Uterus (tissue), 4 donors: ENCODE data around the gene ZNF750. TPM values are rescaled to one million over a fixed set of nuclear protein-coding genes. Genes with fewer than 3 reads are reported as not detected.

Experiments
- DNase-seq, 2 donors: peaks; one replicate each; pipeline ENCODE4 v3.0.0-alpha.2; 2019 to 2020
- H3K27ac ChIP-seq, 2 donors: fragments of 200-600 bp; sonication (generic); 1 replicate in 1 of 2; 2 replicates in 1 of 2; pipeline ENCODE4 v1.5.1; 2016 to 2018
- H3K27me3 ChIP-seq, 2 donors: fragments of 200-600 bp; sonication (generic); one replicate each; pipeline ENCODE4 v1.5.1; 2018 to 2019; ENCODE audit warnings: control low read depth in 1 of 2
- H3K36me3 ChIP-seq, 2 donors: fragments of 200-600 bp; sonication (generic); one replicate each; pipeline ENCODE4 v1.5.1; 2019; ENCODE audit warnings: control low read depth in 1 of 2
- H3K4me1 ChIP-seq, 2 donors: fragments of 200-600 bp; sonication (generic); one replicate each; pipeline ENCODE4 v1.5.1; 2018 to 2019; ENCODE audit warnings: control low read depth in 1 of 2
- H3K4me3 ChIP-seq, 2 donors: fragments of 200-600 bp; sonication (generic); 1 replicate in 1 of 2; 2 replicates in 1 of 2; pipeline ENCODE4 v1.5.1; 2018 to 2019; ENCODE audit warnings: mild to moderate bottlenecking in 1 of 2
- H3K9me3 ChIP-seq, 2 donors: fragments of 200-600 bp; sonication (generic); one replicate each; pipeline ENCODE4 v1.5.1; 2019; ENCODE audit warnings: control low read depth in 1 of 2
- POLR2A ChIP-seq, 2 donors: fragments of 450-650 bp; IDR thresholded peaks; one replicate each; pipeline ENCODE4 v1.6.1; 2016; ENCODE audit warnings: antibody characterized with exemption in 2 of 2, mild to moderate bottlenecking in 1 of 2, moderate library complexity in 1 of 2
- intact Hi-C: fragments of 100-400 bp; cut with DNase I; formaldehyde crosslinking; loops from one replicate; pipeline ENCODE4 v1.15.1; 2023; ENCODE audit warnings: low total_unique reads
- total RNA-seq, 4 donors: library from RNA; depleted of rRNA in 3 of 4; stranded (reverse); fragments of >200 nt in 3 of 4; gene quantifications; one replicate each; pipeline versions ENCODE4 v1.1.0 to v1.2.4, GENCODE V29; 2014 to 2023
- TF ChIP-seq, protein P1 (sequence below), 4 experiments: fragments of 200-600 bp in 2 of 4; fragments of 450-650 bp in 2 of 4; sonication (generic) in 2 of 4; IDR thresholded peaks; one replicate each; pipeline ENCODE4 v1.5.1; 2016 to 2019; ENCODE audit warnings: antibody characterized with exemption in 4 of 4, mild to moderate bottlenecking in 2 of 4, moderate library complexity in 1 of 4
- donor health status: DM: yes; HTN: yes; CAD: no.

Gene ZNF750
- total RNA-seq, 4 donors from 2014 or later = under 0.01 to 0.07 TPM; not detected in 2

- no peaks in the 10 kb centered on the region for H3K27me3 ChIP-seq
- H3K4me3 ChIP-seq = no peak overlapping the region
- intact Hi-C loops = loop anchor here (10.0 kb wide), 1 partner anchor 99 kb away; no protein-coding TSS in a partner anchor
- H3K36me3 ChIP-seq = no peaks in the 10 kb centered on the region
- H3K9me3 ChIP-seq = no peaks in the 10 kb centered on the region
- H3K4me1 ChIP-seq = no peaks in the 10 kb centered on the region
- TF ChIP-seq, protein P1, sequence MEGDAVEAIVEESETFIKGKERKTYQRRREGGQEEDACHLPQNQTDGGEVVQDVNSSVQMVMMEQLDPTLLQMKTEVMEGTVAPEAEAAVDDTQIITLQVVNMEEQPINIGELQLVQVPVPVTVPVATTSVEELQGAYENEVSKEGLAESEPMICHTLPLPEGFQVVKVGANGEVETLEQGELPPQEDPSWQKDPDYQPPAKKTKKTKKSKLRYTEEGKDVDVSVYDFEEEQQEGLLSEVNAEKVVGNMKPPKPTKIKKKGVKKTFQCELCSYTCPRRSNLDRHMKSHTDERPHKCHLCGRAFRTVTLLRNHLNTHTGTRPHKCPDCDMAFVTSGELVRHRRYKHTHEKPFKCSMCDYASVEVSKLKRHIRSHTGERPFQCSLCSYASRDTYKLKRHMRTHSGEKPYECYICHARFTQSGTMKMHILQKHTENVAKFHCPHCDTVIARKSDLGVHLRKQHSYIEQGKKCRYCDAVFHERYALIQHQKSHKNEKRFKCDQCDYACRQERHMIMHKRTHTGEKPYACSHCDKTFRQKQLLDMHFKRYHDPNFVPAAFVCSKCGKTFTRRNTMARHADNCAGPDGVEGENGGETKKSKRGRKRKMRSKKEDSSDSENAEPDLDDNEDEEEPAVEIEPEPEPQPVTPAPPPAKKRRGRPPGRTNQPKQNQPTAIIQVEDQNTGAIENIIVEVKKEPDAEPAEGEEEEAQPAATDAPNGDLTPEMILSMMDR (IDR thresholded peaks at IDR 0.05) = no peak
- TF ChIP-seq POLR2A (IDR thresholded peaks at IDR 0.05) = no peak
- DNase-seq = no peak
- H3K27ac ChIP-seq = no peak overlapping the region
Measured at GRCh38 chr17:82883419-82884031, 43.7 kb upstream of the ZNF750 start.

DNA sequence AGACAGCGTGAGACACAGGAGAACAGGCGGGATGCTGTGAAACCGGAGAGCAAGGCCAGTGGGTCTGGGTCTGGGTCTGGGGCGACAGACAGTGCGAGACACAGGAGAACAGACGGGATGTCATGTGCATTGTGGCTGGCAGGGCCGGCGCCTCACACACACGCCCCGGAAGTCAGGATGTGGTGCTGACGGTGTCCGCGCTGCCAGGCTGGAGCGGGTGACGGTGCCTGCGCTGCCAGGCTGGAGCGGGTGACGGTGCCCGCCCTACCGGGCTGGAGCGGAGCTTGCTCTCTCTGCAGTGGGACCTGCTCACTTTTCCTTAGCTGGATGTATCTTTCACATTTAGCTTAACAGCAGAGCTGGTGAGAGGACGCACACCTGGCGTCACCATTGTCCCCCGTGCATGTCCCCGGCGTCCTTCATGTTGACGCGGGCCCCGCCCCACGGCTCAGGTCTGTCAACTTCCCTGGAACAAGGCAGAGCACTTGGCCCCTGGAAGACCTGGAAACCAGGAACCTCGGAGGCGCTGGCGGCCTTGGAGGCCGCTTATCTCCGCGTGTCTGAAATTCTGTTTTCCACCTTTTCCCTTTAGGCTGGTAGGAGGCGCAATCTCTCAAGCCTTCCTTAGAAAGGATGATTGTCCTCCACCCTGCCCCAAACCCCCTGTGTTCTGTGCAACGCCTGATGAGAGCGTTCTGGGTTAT is 43.0 kb upstream of the ZNF750 start:
- TF ChIP-seq POLR2A (IDR thresholded peaks at IDR 0.05) = no peak
- TF ChIP-seq, protein P1 (IDR thresholded peaks at IDR 0.05) = no peak
- intact Hi-C loops = loop anchor here (10.0 kb wide), 1 partner anchor 98 kb away; no protein-coding TSS in a partner anchor
- Histone ChIP-seq H3K27me3 (no peaks in the 10 kb centered on the region), H3K9me3 (no peaks in the 10 kb centered on the region), H3K36me3 (no peaks in the 10 kb centered on the region), H3K27ac (peak overlapping the region in 1 of 2 donors; percentile 36), H3K4me1 (no peaks in the 10 kb centered on the region), H3K4me3 (no peak overlapping the region)
- no peak for DNase-seq

DNA sequence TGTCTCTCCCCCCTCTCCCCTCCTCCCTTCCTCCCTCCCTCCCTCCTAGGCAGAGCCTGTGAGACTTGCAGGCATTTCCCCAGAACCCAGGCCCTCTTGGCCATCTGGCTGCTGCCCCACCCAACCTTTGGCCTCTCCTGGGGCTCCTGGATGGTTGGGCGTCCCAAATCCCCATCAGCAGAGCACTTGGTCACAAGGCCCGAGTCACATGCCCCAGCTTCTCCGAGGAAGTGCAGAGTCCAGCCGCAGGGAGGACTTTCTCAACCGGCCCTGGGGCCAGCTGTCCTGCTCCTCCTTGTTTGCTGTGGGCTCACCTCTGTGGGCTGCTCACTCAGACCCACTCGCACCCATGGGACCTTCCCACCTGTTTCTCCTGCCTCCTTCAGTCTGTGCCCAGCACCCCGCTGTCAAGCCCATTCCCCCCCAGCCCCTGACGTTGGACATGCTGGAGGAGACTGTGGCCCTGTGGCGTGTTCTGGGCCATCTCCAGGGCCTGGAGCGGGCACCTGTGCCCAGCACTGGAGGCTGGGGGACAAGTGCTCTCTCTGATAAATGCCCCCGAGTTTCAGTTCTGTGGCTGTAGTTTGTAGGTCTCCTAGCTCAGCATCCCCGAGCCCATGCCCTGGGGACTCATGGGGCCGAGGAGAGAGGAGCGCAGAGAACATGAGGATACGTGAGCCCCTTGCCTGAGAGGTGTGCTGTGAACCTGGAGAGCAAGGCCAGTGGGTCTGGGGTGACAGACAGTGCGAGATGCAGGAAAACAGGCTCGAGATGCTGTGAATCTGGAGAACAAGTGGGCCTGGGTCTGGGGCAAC is 42.3 kb upstream of the ZNF750 start:
- peak overlapping the region; percentile 36 to 52 for H3K27ac ChIP-seq
- H3K4me3 ChIP-seq = no peak overlapping the region
- TF ChIP-seq, protein P1 (IDR thresholded peaks at IDR 0.05) = no peak
- no peak for TF ChIP-seq POLR2A (IDR thresholded peaks at IDR 0.05)
- intact Hi-C loops = loop anchor here (10.0 kb wide), 1 partner anchor 97 kb away; no protein-coding TSS in a partner anchor
- no peaks in the 10 kb centered on the region for H3K27me3 ChIP-seq
- no peaks in the 10 kb centered on the region for H3K36me3 ChIP-seq
- peak in 1 of 2 donors; percentile 68 for DNase-seq
- peaks cover 0 to 2% of the 10 kb centered on the region in 2 donors for H3K4me1 ChIP-seq
- H3K9me3 ChIP-seq = no peaks in the 10 kb centered on the region

GRCh38 chr17:82881324-82881823 is 41.6 kb upstream of the ZNF750 start:
- H3K36me3 ChIP-seq = no peaks in the 10 kb centered on the region
- intact Hi-C loops = loop anchor here (10.0 kb wide), 1 partner anchor 97 kb away; no protein-coding TSS in a partner anchor
- no peaks in the 10 kb centered on the region for H3K27me3 ChIP-seq
- no peaks in the 10 kb centered on the region for H3K9me3 ChIP-seq
- peak overlapping the region; percentile 36 to 52 for H3K27ac ChIP-seq
- H3K4me1 ChIP-seq = peaks cover 0 to 5% of the 10 kb centered on the region in 2 donors
- TF ChIP-seq POLR2A (IDR thresholded peaks at IDR 0.05) = no peak
- TF ChIP-seq, protein P1 (IDR thresholded peaks at IDR 0.05) = no peak
- DNase-seq = no peak
- no peak overlapping the region for H3K4me3 ChIP-seq
